ENCODE measurements around the gene NUDT16L1. TPM values are rescaled to one million over a fixed set of nuclear protein-coding genes. Genes with fewer than 3 reads are reported as not detected.

NUDT16L1 gene
- total and polyA plus RNA-seq, 2 of the 13 experiments (the other 11 are each of a cell fraction or from before 2014, with no cell fraction given), result 28.0 to 40.5 TPM

DNA sequence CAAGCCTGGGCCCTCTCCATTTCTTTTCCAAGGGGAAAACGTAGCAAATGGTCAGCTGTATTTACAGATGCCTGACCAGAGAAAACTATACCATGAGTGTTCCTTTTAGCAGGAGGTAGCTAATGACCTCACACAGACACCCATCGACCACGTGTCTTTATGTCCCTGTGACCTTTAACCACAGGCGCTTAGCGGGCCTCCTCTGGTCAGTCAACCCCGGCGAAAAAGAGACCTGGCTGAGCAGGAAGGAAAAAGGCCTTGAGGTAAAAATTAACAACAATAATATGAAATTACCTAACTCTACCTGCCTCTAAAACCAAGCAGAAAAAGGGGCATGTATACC is 9.1 kb downstream of the NUDT16L1 start (continued):
- TF ChIP-seq, protein P1, sequence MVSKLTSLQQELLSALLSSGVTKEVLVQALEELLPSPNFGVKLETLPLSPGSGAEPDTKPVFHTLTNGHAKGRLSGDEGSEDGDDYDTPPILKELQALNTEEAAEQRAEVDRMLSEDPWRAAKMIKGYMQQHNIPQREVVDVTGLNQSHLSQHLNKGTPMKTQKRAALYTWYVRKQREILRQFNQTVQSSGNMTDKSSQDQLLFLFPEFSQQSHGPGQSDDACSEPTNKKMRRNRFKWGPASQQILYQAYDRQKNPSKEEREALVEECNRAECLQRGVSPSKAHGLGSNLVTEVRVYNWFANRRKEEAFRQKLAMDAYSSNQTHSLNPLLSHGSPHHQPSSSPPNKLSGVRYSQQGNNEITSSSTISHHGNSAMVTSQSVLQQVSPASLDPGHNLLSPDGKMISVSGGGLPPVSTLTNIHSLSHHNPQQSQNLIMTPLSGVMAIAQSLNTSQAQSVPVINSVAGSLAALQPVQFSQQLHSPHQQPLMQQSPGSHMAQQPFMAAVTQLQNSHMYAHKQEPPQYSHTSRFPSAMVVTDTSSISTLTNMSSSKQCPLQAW (CRISPR knock-in tag; IDR thresholded peaks at IDR 0.05), result 0 out of 2 replicates have a peak, but pooled peaks have one; percentile 16
- TF ChIP-seq TARDBP (CRISPR knock-in tag; IDR thresholded peaks at IDR 0.05) (no peak), ZMAT3 (CRISPR knock-in tag; conservative IDR thresholded peaks at IDR 0.05) (no peak), ZNF10 (CRISPR knock-in tag; IDR thresholded peaks at IDR 0.05; ENCODE audit: borderline replicate concordance, low read depth) (no peak), NAIF1 (CRISPR knock-in tag; IDR thresholded peaks at IDR 0.05; ENCODE audit: borderline replicate concordance) (no peak), CBFB (CRISPR knock-in tag; IDR thresholded peaks at IDR 0.05) (no peak), ZNF674 (CRISPR knock-in tag; IDR thresholded peaks at IDR 0.05; ENCODE audit: low read depth) (no peak), FOXA3 (CRISPR knock-in tag; IDR thresholded peaks at IDR 0.05) (peak; percentile 38), SOX5 (CRISPR knock-in tag; IDR thresholded peaks at IDR 0.05; ENCODE audit: borderline replicate concordance) (no peak), ZNF879 (CRISPR knock-in tag; IDR thresholded peaks at IDR 0.05) (no peak), POLR2AphosphoS5 (IDR thresholded peaks at IDR 0.05; ENCODE audit: low read depth, low read length) (no peak), GATAD2A (CRISPR knock-in tag; IDR thresholded peaks at IDR 0.05) (peak; percentile 35; the same call in 1 of the 2 replicates), ZFP37 (CRISPR knock-in tag; IDR thresholded peaks at IDR 0.05; ENCODE audit: borderline replicate concordance) (no peak), PHB2 (IDR thresholded peaks at IDR 0.05; ENCODE audit: partially characterized antibody) (no peak), ZNF543 (CRISPR knock-in tag; IDR thresholded peaks at IDR 0.05) (no peak), HOXA3 (CRISPR knock-in tag; IDR thresholded peaks at IDR 0.05) (peak; percentile 82), SMARCE1 (IDR thresholded peaks at IDR 0.05; ENCODE audit: borderline replicate concordance) (no peak), ZNF766 (CRISPR knock-in tag; IDR thresholded peaks at IDR 0.05; ENCODE audit: borderline replicate concordance) (no peak)
- TF ChIP-seq, protein P2, sequence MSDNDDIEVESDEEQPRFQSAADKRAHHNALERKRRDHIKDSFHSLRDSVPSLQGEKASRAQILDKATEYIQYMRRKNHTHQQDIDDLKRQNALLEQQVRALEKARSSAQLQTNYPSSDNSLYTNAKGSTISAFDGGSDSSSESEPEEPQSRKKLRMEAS (IDR thresholded peaks at IDR 0.05), result peak; percentile 71
- TF ChIP-seq, protein P3, sequence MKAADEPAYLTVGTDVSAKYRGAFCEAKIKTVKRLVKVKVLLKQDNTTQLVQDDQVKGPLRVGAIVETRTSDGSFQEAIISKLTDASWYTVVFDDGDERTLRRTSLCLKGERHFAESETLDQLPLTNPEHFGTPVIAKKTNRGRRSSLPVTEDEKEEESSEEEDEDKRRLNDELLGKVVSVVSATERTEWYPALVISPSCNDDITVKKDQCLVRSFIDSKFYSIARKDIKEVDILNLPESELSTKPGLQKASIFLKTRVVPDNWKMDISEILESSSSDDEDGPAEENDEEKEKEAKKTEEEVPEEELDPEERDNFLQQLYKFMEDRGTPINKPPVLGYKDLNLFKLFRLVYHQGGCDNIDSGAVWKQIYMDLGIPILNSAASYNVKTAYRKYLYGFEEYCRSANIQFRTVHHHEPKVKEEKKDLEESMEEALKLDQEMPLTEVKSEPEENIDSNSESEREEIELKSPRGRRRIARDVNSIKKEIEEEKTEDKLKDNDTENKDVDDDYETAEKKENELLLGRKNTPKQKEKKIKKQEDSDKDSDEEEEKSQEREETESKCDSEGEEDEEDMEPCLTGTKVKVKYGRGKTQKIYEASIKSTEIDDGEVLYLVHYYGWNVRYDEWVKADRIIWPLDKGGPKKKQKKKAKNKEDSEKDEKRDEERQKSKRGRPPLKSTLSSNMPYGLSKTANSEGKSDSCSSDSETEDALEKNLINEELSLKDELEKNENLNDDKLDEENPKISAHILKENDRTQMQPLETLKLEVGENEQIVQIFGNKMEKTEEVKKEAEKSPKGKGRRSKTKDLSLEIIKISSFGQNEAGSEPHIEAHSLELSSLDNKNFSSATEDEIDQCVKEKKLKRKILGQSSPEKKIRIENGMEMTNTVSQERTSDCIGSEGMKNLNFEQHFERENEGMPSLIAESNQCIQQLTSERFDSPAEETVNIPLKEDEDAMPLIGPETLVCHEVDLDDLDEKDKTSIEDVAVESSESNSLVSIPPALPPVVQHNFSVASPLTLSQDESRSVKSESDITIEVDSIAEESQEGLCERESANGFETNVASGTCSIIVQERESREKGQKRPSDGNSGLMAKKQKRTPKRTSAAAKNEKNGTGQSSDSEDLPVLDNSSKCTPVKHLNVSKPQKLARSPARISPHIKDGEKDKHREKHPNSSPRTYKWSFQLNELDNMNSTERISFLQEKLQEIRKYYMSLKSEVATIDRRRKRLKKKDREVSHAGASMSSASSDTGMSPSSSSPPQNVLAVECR (CRISPR knock-in tag; IDR thresholded peaks at IDR 0.05; ENCODE audit: borderline replicate concordance), result peak; percentile 50; the same call in 1 of the 2 replicates
- TF ChIP-seq, protein P4, sequence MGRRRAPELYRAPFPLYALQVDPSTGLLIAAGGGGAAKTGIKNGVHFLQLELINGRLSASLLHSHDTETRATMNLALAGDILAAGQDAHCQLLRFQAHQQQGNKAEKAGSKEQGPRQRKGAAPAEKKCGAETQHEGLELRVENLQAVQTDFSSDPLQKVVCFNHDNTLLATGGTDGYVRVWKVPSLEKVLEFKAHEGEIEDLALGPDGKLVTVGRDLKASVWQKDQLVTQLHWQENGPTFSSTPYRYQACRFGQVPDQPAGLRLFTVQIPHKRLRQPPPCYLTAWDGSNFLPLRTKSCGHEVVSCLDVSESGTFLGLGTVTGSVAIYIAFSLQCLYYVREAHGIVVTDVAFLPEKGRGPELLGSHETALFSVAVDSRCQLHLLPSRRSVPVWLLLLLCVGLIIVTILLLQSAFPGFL (CRISPR knock-in tag; IDR thresholded peaks at IDR 0.05), result no peak
- TF ChIP-seq, protein P5, sequence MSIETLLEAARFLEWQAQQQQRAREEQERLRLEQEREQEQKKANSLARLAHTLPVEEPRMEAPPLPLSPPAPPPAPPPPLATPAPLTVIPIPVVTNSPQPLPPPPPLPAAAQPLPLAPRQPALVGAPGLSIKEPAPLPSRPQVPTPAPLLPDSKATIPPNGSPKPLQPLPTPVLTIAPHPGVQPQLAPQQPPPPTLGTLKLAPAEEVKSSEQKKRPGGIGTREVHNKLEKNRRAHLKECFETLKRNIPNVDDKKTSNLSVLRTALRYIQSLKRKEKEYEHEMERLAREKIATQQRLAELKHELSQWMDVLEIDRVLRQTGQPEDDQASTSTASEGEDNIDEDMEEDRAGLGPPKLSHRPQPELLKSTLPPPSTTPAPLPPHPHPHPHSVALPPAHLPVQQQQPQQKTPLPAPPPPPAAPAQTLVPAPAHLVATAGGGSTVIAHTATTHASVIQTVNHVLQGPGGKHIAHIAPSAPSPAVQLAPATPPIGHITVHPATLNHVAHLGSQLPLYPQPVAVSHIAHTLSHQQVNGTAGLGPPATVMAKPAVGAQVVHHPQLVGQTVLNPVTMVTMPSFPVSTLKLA (IDR thresholded peaks at IDR 0.05), result peak; percentile 44; the same call in 1 of the 2 replicates

Data from HepG2 (cell line).